HEK293 (cell line): Measurements from ENCODE around the gene ZNF33A.
"Not testable (repeated sequence)": the region's sequence is repeated elsewhere in the genome, so short reads cannot be mapped to it uniquely, and the experiment has no call there.

ENCODE experiments used
- ELK4 ChIP-seq: IDR thresholded peaks from 2 replicates; pipeline ENCODE4 v1.6.1; 2011; ENCODE audit warnings: mild to moderate bottlenecking, low read depth, low read length, borderline replicate concordance
- ZNF146 ChIP-seq: fragments of 450-650 bp; formaldehyde crosslinking; IDR thresholded peaks from 2 replicates; pipeline ENCODE4 v1.5.1; 2016; ENCODE audit warnings: missing biosample characterization, missing genetic modification characterization
- ZNF24 ChIP-seq: fragments of 450-650 bp; formaldehyde crosslinking; IDR thresholded peaks from 2 replicates; pipeline ENCODE4 v1.5.1; 2016; ENCODE audit warnings: missing biosample characterization, missing genetic modification characterization
- ZNF274 ChIP-seq, 2 experiments: fragments of 200-500 bp in 1 of 2; fragments of 450-650 bp in 1 of 2; sonication (Bioruptor generic) in 1 of 2; formaldehyde crosslinking in 1 of 2; IDR thresholded peaks; 2 replicates each; pipeline versions ENCODE4 v1.5.1 to v1.6.1; 2014 to 2016; ENCODE audit warnings: borderline replicate concordance in 1 of 2, inconsistent platforms in 1 of 2, low read length in 1 of 2, missing biosample characterization in 1 of 2, missing genetic modification characterization in 1 of 2
- ZNF621 ChIP-seq: fragments of 450-650 bp; formaldehyde crosslinking; IDR thresholded peaks from 2 replicates; pipeline ENCODE4 v1.5.1; 2017; ENCODE audit warnings: missing biosample characterization, missing genetic modification characterization
- ZNF670 ChIP-seq: fragments of 450-650 bp; formaldehyde crosslinking; IDR thresholded peaks from 2 replicates; pipeline ENCODE4 v1.5.1; 2016; ENCODE audit warnings: missing biosample characterization, missing genetic modification characterization, low read depth
- ZNF707 ChIP-seq: fragments of 450-650 bp; formaldehyde crosslinking; IDR thresholded peaks from 2 replicates; pipeline ENCODE4 v1.5.1; 2016; ENCODE audit warnings: missing biosample characterization, missing genetic modification characterization
- ZNF768 ChIP-seq: fragments of 450-650 bp; formaldehyde crosslinking; IDR thresholded peaks from 2 replicates; pipeline ENCODE4 v1.5.1; 2018; ENCODE audit warnings: missing biosample characterization, mild to moderate bottlenecking, missing genetic modification characterization
- TF ChIP-seq, protein P1 (sequence below): fragments of 450-650 bp; formaldehyde crosslinking; IDR thresholded peaks from 2 replicates; pipeline ENCODE4 v1.5.1; 2016; ENCODE audit warnings: missing biosample characterization, missing genetic modification characterization

DNA sequence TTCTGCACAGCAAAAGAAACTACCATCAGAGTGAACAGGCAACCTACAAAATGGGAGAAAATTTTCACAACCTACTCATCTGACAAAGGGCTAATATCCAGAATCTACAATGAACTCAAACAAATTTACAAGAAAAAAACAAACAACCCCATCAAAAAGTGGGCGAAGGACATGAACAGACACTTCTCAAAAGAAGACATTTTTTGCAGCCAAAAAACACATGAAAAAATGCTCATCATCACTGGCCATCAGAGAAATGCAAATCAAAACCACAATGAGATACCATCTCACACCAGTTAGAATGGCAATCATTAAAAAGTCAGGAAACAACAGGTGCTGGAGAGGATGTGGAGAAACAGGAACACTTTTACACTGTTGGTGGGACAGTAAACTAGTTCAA lies 10.0 kb upstream of the ZNF33A start:
- TF ChIP-seq, protein P1, sequence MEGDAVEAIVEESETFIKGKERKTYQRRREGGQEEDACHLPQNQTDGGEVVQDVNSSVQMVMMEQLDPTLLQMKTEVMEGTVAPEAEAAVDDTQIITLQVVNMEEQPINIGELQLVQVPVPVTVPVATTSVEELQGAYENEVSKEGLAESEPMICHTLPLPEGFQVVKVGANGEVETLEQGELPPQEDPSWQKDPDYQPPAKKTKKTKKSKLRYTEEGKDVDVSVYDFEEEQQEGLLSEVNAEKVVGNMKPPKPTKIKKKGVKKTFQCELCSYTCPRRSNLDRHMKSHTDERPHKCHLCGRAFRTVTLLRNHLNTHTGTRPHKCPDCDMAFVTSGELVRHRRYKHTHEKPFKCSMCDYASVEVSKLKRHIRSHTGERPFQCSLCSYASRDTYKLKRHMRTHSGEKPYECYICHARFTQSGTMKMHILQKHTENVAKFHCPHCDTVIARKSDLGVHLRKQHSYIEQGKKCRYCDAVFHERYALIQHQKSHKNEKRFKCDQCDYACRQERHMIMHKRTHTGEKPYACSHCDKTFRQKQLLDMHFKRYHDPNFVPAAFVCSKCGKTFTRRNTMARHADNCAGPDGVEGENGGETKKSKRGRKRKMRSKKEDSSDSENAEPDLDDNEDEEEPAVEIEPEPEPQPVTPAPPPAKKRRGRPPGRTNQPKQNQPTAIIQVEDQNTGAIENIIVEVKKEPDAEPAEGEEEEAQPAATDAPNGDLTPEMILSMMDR = not testable (repeated sequence)
- not testable (repeated sequence) for TF ChIP-seq ELK4; ZNF24 (tag by site-specific recombination); ZNF670 (tag by site-specific recombination); ZNF768 (tag by site-specific recombination); ZNF707 (tag by site-specific recombination); ZNF146 (tag by site-specific recombination); ZNF274 (IDR thresholded peaks at IDR 0.05; ENCODE audit: low read length); ZNF274 (tag by site-specific recombination; IDR thresholded peaks at IDR 0.05; ENCODE audit: borderline replicate concordance); ZNF621 (tag by site-specific recombination)
